GM12878 (cell line): ENCODE measurements around the gene CLDN10. TPM values are rescaled to one million over a fixed set of nuclear protein-coding genes. Genes with fewer than 3 reads are reported as not detected.

ENCODE experiments used
- ATAC-seq: fragments of 200-7000 bp; cut with Tn5 transposase; 3 replicates; pipeline ENCODE4 v1.9.1; 2020; ENCODE audit warnings: mild to moderate bottlenecking, moderate library complexity
- BruUV-seq: library from RNA; stranded (reverse); fragments of 400-500 nt; replicated peaks from 2 replicates; lab custom pipeline; 2021; lab: Mats Ljungman, UMichigan
- CTCF ChIA-PET: fragments of 300-600 bp; sonication (Branson Sonifier 250); formaldehyde crosslinking; extraction: SDS; loops from one replicate; lab custom pipeline; 2021; ENCODE audit warnings: inconsistent platforms; lab: Yijun Ruan, JAX
- POLR2A ChIA-PET: fragments of 350-600 bp; formaldehyde crosslinking; extraction: SDS; loops from one replicate; lab custom pipeline; 2021; ENCODE audit warnings: inconsistent platforms; lab: Charles Lee
- RAD21 ChIA-PET: fragments of 300-600 bp; sonication (Branson Sonifier 250); formaldehyde crosslinking; loops from one replicate; lab custom pipeline; 2023; ENCODE audit warnings: antibody characterized with exemption; ENCODE audit not compliant: unreplicated experiment; lab: Charles Lee
- SMC1A ChIA-PET: fragments of 300-600 bp; sonication (Branson Sonifier 250); formaldehyde crosslinking; loops from one replicate; lab custom pipeline; 2023; ENCODE audit not compliant: unreplicated experiment, uncharacterized antibody; lab: Charles Lee
- DNase-seq: peaks from one replicate; pipeline ENCODE4 v3.0.0-alpha.2; 2011; ENCODE audit warnings: low read depth, low spot score
- FAIRE-seq: peaks from 3 replicates; lab custom pipeline; 2011; peaks lifted over from hg19 to GRCh38; lab: Jason Lieb, UNC
- H2AFZ ChIP-seq: 2 replicates; pipeline ENCODE4 v1.6.0; 2011; ENCODE audit warnings: low read depth, low read length, control low read depth; ENCODE audit not compliant: control insufficient read depth
- H3K27ac ChIP-seq: 2 replicates; pipeline ENCODE4 v1.5.1; 2011; ENCODE audit warnings: control low read depth; ENCODE audit not compliant: control insufficient read depth, insufficient read depth
- H3K27me3 ChIP-seq, 2 experiments: replicated peaks in 1 of 2; 2 replicates each; pipeline versions ENCODE4 v1.6.0 to v1.6.1; 2011; ENCODE audit warnings: low read length in 1 of 2; ENCODE audit not compliant: control insufficient read depth in 2 of 2, insufficient read depth in 2 of 2
- H3K36me3 ChIP-seq, 2 experiments: 2 replicates each; pipeline ENCODE4 v1.5.1; 2011; ENCODE audit warnings: low read length in 1 of 2; ENCODE audit not compliant: control insufficient read depth in 2 of 2, insufficient read depth in 2 of 2
- H3K4me1 ChIP-seq: 2 replicates; pipeline ENCODE4 v1.6.1; 2011; ENCODE audit warnings: mild to moderate bottlenecking, low read length, moderate library complexity, mixed read lengths; ENCODE audit not compliant: control insufficient read depth, insufficient read depth
- H3K4me2 ChIP-seq: 2 replicates; pipeline ENCODE4 v1.6.0; 2011; ENCODE audit warnings: control low read depth; ENCODE audit not compliant: control insufficient read depth, insufficient read depth
- H3K4me3 ChIP-seq: fragments of 200-600 bp; sonication (generic); 2 replicates; pipeline ENCODE4 v1.5.1; 2016
- H3K79me2 ChIP-seq: 2 replicates; pipeline ENCODE4 v1.6.0; 2011; ENCODE audit warnings: low read length; ENCODE audit not compliant: control insufficient read depth, insufficient read depth
- H3K9ac ChIP-seq: 2 replicates; pipeline ENCODE4 v1.8.0; 2011; ENCODE audit warnings: low read length, control low read depth, mixed read lengths; ENCODE audit not compliant: control insufficient read depth, insufficient read depth
- H3K9me3 ChIP-seq: replicated peaks from 3 replicates; pipeline ENCODE4 v1.5.1; 2011; ENCODE audit warnings: mild to moderate bottlenecking, low read length; ENCODE audit not compliant: control insufficient read depth, insufficient read depth
- H4K20me1 ChIP-seq: 2 replicates; pipeline ENCODE4 v1.6.0; 2011; ENCODE audit not compliant: control insufficient read depth, insufficient read depth
- ATF7 ChIP-seq: fragments of 450-650 bp; IDR thresholded peaks from 2 replicates; pipeline ENCODE4 v1.6.1; 2016; ENCODE audit warnings: low read depth, mild to moderate bottlenecking
- CEBPB ChIP-seq, 2 experiments: fragments of 150-350 bp in 1 of 2; IDR thresholded peaks; 2 replicates each; pipeline ENCODE4 v1.6.1; 2012 to 2014; ENCODE audit warnings: low read depth in 2 of 2, low read length in 2 of 2, borderline replicate concordance in 1 of 2, inconsistent platforms in 1 of 2
- CREB1 ChIP-seq: IDR thresholded peaks from 2 replicates; pipeline ENCODE4 v1.6.1; 2012; ENCODE audit warnings: low read depth, mild to moderate bottlenecking, inconsistent platforms
- ESRRA ChIP-seq: IDR thresholded peaks from 2 replicates; pipeline ENCODE4 v1.6.1; 2012; ENCODE audit warnings: mild to moderate bottlenecking, low read length, improper control_type of control experiment
- IRF4 ChIP-seq: IDR thresholded peaks from 2 replicates; pipeline ENCODE4 v1.6.1; 2011; ENCODE audit warnings: low read depth, low read length
- LARP7 ChIP-seq: fragments of 450-650 bp; IDR thresholded peaks from 2 replicates; pipeline ENCODE4 v1.6.1; 2017; ENCODE audit warnings: mild to moderate bottlenecking
- MYC ChIP-seq: IDR thresholded peaks from 2 replicates; pipeline ENCODE4 v1.6.1; 2011; ENCODE audit warnings: mild to moderate bottlenecking, low read length, moderate library complexity, inconsistent platforms; ENCODE audit not compliant: insufficient read depth, insufficient replicate concordance, insufficient read length, severe bottlenecking
- NFIC ChIP-seq: IDR thresholded peaks from 2 replicates; pipeline ENCODE4 v1.6.1; 2012; ENCODE audit warnings: low read depth, mild to moderate bottlenecking, inconsistent platforms, low read length, moderate library complexity
- NFYB ChIP-seq: IDR thresholded peaks from 2 replicates; pipeline ENCODE4 v1.6.1; 2011; ENCODE audit warnings: low read depth, mild to moderate bottlenecking, low read length, improper control_type of control experiment, moderate library complexity; ENCODE audit not compliant: insufficient read depth
- NR2C2 ChIP-seq: IDR thresholded peaks from 2 replicates; pipeline ENCODE4 v1.6.1; 2011; ENCODE audit warnings: borderline replicate concordance, low read depth; ENCODE audit not compliant: control insufficient read depth, insufficient read length
- POLR2A ChIP-seq: IDR thresholded peaks from 2 replicates; pipeline ENCODE4 v1.6.1; 2011; ENCODE audit warnings: low read depth, mild to moderate bottlenecking, low read length
- POU2F2 ChIP-seq: IDR thresholded peaks from 3 replicates; pipeline ENCODE4 v1.6.1; 2011; ENCODE audit warnings: low read depth, mild to moderate bottlenecking, low read length, borderline replicate concordance
- TCF12 ChIP-seq: IDR thresholded peaks from 2 replicates; pipeline ENCODE4 v1.6.1; 2011; ENCODE audit warnings: low read depth, mild to moderate bottlenecking, low read length
- ZNF274 ChIP-seq: IDR thresholded peaks from one replicate; pipeline ENCODE4 v1.8.0; 2011; ENCODE audit not compliant: insufficient read length, insufficient read depth
- WGBS: methylation state at CpG from one replicate; pipeline ENCODE4 v1.1.6; 2016; ENCODE audit warnings: low lambda C conversion rate; ENCODE audit not compliant: insufficient replicate concordance, insufficient coverage; ENCODE audit errors: missing lambda C conversion rate; 5-methylcytosine and 5-hydroxymethylcytosine counted together
- in situ Hi-C: fragments of 300-500 bp; cut with MboI; formaldehyde crosslinking; loops from 9 replicates; pipeline ENCODE4 v1.14.3; 2018; ENCODE audit warnings: mixed read lengths
- intact Hi-C: fragments of 100-400 bp; cut with micrococcal nuclease; formaldehyde crosslinking; loops from one replicate; pipeline ENCODE4 v1.14.2; 2022; ENCODE audit not compliant: unreplicated experiment
- polyA plus RNA-seq, 11 experiments: library from polyadenylated mRNA; depleted of rRNA in 4 of 11; unstranded in 6 of 11; stranded (reverse) in 5 of 11; fragments of >200 nt; fragmentation: Nextera tagmentation in 4 of 11; fragmentation: Illumina TruSeq in 1 of 11; extraction: Ambion mirVana in 4 of 11; extraction: Trizol in 1 of 11; gene quantifications; 1 replicate in 1 of 11; 2 replicates in 10 of 11; pipeline versions ENCODE4 v1.2.1 to v1.2.3, GENCODE V29; 2011 to 2016; ENCODE audit warnings: inconsistent platforms in 2 of 11, missing spikeins in 2 of 11, low read depth in 1 of 11
- total RNA-seq, 4 experiments: library from RNA; depleted of rRNA in 3 of 4; stranded (reverse); fragments of >200 nt in 3 of 4; fragmentation: Illumina TruSeq in 1 of 4; extraction: Trizol in 1 of 4; gene quantifications; 2 replicates each; pipeline versions ENCODE4 v1.2.1 to v1.2.3, GENCODE V29; 2013 to 2021
- TF ChIP-seq, protein P1 (sequence below): fragments of 450-650 bp; formaldehyde crosslinking; IDR thresholded peaks from 2 replicates; pipeline ENCODE4 v1.4.0; 2022; ENCODE audit warnings: mild to moderate bottlenecking, moderate library complexity
- TF ChIP-seq, protein P2 (sequence below): fragments of 150-350 bp; IDR thresholded peaks from 2 replicates; pipeline ENCODE4 v1.6.1; 2014; ENCODE audit warnings: mild to moderate bottlenecking, low read depth, low read length
- TF ChIP-seq, protein P3 (sequence below): IDR thresholded peaks from 2 replicates; pipeline ENCODE4 v1.6.1; 2011; ENCODE audit warnings: low read depth, low read length, improper control_type of control experiment, borderline replicate concordance
- TF ChIP-seq, protein P4 (sequence below), 3 experiments: IDR thresholded peaks in 2 of 3; conservative IDR thresholded peaks in 1 of 3; 2 replicates each; pipeline ENCODE4 v1.5.1; 2011; ENCODE audit warnings: low read depth in 3 of 3, low read length in 3 of 3, mild to moderate bottlenecking in 3 of 3, control low read depth in 2 of 3, moderate library complexity in 2 of 3, inconsistent platforms in 1 of 3, mixed read lengths in 1 of 3; ENCODE audit not compliant: control insufficient read depth in 2 of 3, insufficient read depth in 1 of 3; ENCODE audit errors: extremely low read depth in 1 of 3

Gene CLDN10
- total and polyA plus RNA-seq, 10 of the 15 experiments (the other 5 are each of a cell fraction or from before 2014, with no cell fraction given): not detected

DNA sequence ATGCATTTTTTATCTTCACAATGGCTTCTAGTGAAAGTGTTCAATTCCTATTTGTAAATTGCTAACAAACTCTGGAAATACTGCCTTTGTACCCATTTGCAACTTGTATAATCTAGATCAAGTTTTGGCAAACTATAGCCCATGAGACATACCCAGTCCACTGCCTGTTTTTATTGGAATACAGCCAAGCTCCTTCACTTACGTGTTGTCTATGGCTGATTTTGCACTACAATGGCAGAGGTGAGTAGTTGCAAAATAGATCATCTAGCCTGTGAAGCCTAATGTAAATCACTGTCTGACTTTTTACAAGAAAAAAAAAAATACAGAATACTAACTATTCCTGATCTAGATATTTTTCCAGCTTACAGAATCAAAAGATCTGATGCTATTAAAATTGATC lies 54.8 kb downstream of the CLDN10 start:
- DNase-seq (no peak), FAIRE-seq (no peak), ATAC-seq (no peak)
- H2AFZ ChIP-seq: no peak overlapping the region
- no peak overlapping the region for H3K4me2 ChIP-seq
- in situ Hi-C loops (loop anchor here (25.0 kb wide), 1 partner anchor 230 kb away; no protein-coding TSS in a partner anchor), intact Hi-C loops (no loop called here)
- no peak overlapping the region for H3K4me3 ChIP-seq
- H3K27me3 ChIP-seq: peaks cover 0 to 2% of the 10 kb centered on the region in 2 experiments; a peak in 2 of 4 replicates
- H3K79me2 ChIP-seq: no peaks in the 10 kb centered on the region
- ChIA-PET POLR2A (no interaction called here), CTCF (interaction anchor here (0.8 to 1.4 kb wide), 2 partner anchors 17 to 71 kb away, joined by 4 to 5 read pairs; no protein-coding TSS in a partner anchor), SMC1A (interaction anchor here (0.6 kb wide), 1 partner anchor 985 kb away, joined by 3 read pairs; no protein-coding TSS in a partner anchor), RAD21 (interaction anchor here (1.0 kb wide), 1 partner anchor 417 kb away, joined by 3 read pairs; no protein-coding TSS in a partner anchor)
- H3K36me3 ChIP-seq: no peaks in the 10 kb centered on the region
- peaks cover 3% of the 10 kb centered on the region; the same call in 1 of the 2 replicates for H3K4me1 ChIP-seq
- H3K9me3 ChIP-seq: no peaks in the 10 kb centered on the region
- no peak overlapping the region for H3K27ac ChIP-seq
- WGBS: 64% methylated on average over 1 of the region's 1 CpG
- no peaks in the 10 kb centered on the region for H4K20me1 ChIP-seq
- H3K9ac ChIP-seq: no peak overlapping the region
- BruUV-seq: no TSS peak
- TF ChIP-seq, protein P1, sequence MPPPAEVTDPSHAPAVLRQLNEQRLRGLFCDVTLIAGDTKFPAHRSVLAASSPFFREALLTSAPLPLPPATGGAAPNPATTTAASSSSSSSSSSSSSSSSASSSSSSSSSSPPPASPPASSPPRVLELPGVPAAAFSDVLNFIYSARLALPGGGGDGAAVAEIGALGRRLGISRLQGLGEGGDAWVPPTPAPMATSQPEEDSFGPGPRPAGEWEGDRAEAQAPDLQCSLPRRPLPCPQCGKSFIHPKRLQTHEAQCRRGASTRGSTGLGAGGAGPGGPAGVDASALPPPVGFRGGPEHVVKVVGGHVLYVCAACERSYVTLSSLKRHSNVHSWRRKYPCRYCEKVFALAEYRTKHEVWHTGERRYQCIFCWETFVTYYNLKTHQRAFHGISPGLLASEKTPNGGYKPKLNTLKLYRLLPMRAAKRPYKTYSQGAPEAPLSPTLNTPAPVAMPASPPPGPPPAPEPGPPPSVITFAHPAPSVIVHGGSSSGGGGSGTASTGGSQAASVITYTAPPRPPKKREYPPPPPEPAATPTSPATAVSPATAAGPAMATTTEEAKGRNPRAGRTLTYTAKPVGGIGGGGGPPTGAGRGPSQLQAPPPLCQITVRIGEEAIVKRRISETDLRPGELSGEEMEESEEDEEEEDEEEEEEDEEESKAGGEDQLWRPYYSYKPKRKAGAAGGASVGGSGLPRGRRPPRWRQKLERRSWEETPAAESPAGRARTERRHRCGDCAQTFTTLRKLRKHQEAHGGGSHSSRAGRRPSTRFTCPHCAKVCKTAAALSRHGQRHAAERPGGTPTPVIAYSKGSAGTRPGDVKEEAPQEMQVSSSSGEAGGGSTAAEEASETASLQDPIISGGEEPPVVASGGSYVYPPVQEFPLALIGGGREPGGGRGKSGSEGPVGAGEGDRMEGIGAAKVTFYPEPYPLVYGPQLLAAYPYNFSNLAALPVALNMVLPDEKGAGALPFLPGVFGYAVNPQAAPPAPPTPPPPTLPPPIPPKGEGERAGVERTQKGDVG: no peak
- TF ChIP-seq, protein P2, sequence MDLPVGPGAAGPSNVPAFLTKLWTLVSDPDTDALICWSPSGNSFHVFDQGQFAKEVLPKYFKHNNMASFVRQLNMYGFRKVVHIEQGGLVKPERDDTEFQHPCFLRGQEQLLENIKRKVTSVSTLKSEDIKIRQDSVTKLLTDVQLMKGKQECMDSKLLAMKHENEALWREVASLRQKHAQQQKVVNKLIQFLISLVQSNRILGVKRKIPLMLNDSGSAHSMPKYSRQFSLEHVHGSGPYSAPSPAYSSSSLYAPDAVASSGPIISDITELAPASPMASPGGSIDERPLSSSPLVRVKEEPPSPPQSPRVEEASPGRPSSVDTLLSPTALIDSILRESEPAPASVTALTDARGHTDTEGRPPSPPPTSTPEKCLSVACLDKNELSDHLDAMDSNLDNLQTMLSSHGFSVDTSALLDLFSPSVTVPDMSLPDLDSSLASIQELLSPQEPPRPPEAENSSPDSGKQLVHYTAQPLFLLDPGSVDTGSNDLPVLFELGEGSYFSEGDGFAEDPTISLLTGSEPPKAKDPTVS: no peak
- TF ChIP-seq NFYB (no peak), ATF7 (no peak), LARP7 (no peak), CEBPB (IDR thresholded peaks at IDR 0.05; ENCODE audit: borderline replicate concordance in 1 of 2, low read depth in 2 of 2, low read length in 2 of 2) (no peak), NFIC (no peak), IRF4 (no peak), ZNF274 (no peak), MYC (no peak), CREB1 (no peak), POLR2A (no peak), POU2F2 (no peak), ESRRA (no peak), TCF12 (no peak), NR2C2 (no peak)
- TF ChIP-seq, protein P3, sequence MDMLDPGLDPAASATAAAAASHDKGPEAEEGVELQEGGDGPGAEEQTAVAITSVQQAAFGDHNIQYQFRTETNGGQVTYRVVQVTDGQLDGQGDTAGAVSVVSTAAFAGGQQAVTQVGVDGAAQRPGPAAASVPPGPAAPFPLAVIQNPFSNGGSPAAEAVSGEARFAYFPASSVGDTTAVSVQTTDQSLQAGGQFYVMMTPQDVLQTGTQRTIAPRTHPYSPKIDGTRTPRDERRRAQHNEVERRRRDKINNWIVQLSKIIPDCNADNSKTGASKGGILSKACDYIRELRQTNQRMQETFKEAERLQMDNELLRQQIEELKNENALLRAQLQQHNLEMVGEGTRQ: no peak
- TF ChIP-seq, protein P4, sequence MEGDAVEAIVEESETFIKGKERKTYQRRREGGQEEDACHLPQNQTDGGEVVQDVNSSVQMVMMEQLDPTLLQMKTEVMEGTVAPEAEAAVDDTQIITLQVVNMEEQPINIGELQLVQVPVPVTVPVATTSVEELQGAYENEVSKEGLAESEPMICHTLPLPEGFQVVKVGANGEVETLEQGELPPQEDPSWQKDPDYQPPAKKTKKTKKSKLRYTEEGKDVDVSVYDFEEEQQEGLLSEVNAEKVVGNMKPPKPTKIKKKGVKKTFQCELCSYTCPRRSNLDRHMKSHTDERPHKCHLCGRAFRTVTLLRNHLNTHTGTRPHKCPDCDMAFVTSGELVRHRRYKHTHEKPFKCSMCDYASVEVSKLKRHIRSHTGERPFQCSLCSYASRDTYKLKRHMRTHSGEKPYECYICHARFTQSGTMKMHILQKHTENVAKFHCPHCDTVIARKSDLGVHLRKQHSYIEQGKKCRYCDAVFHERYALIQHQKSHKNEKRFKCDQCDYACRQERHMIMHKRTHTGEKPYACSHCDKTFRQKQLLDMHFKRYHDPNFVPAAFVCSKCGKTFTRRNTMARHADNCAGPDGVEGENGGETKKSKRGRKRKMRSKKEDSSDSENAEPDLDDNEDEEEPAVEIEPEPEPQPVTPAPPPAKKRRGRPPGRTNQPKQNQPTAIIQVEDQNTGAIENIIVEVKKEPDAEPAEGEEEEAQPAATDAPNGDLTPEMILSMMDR (IDR thresholded peaks at IDR 0.05 in 2 of 3, conservative IDR thresholded peaks at IDR 0.05 in 1 of 3; ENCODE audit: control insufficient read depth in 2 of 3, extremely low read depth in 1 of 3, insufficient read depth in 1 of 3, low read depth in 3 of 3, low read length in 3 of 3): no peak
